T-cell (primary cell): ENCODE results near the gene RETREG2. TPM values are rescaled to one million over a fixed set of nuclear protein-coding genes. Genes with fewer than 3 reads are reported as not detected.

Source experiments
- ATAC-seq, 4 experiments: fragments of 200-7000 bp in 3 of 4; fragments of 150-1000 bp in 1 of 4; cut with Tn5 transposase; replicated peaks in 1 of 4; 1 replicate in 3 of 4; 2 replicates in 1 of 4; pipeline ENCODE4 v1.10.0; 2021; ENCODE audit warnings: moderate library complexity in 3 of 4, mild to moderate bottlenecking in 2 of 4, moderate number of reproducible peaks in 1 of 4
- CTCF ChIA-PET, 2 donors: fragments of 300-600 bp; sonication (Branson Sonifier 250); formaldehyde crosslinking; loops; one replicate each; lab custom pipeline; 2022; ENCODE audit warnings: antibody characterized with exemption in 2 of 2; lab: Charles Lee
- POLR2A ChIA-PET, 2 donors: fragments of 300-600 bp; sonication (Branson Sonifier 250); formaldehyde crosslinking; loops; one replicate each; lab custom pipeline; 2022; ENCODE audit warnings: antibody characterized with exemption in 2 of 2; lab: Charles Lee
- DNase-seq, 35 experiments: peaks; one replicate each; pipeline versions ENCODE4 v3.0.0 to v3.0.0-alpha.2; 2013 to 2023
- H3K27ac ChIP-seq: one replicate; pipeline ENCODE4 v1.5.1; 2013; ENCODE audit warnings: low read length
- H3K27me3 ChIP-seq, 2 experiments: replicated peaks in 1 of 2; 1 replicate in 1 of 2; 2 replicates in 1 of 2; pipeline versions ENCODE4 v1.6.1 to v1.7.0; 2013; ENCODE audit warnings: low read length in 1 of 2, mixed read lengths in 1 of 2; ENCODE audit not compliant: control insufficient read depth in 2 of 2, insufficient read depth in 2 of 2; ENCODE audit errors: extremely low read depth in 1 of 2
- H3K36me3 ChIP-seq, 2 donors: 1 replicate in 1 of 2; 2 replicates in 1 of 2; pipeline versions ENCODE4 v1.6.1 to v1.7.0; 2013; ENCODE audit warnings: low read length in 1 of 2; ENCODE audit not compliant: control insufficient read depth in 2 of 2, insufficient read depth in 1 of 2; ENCODE audit errors: extremely low read depth in 1 of 2
- H3K4me1 ChIP-seq, 2 experiments: 1 replicate in 1 of 2; 2 replicates in 1 of 2; pipeline versions ENCODE4 v1.6.1 to v1.7.0; 2013; ENCODE audit warnings: low read length in 2 of 2, mixed read lengths in 1 of 2; ENCODE audit not compliant: insufficient read depth in 2 of 2, control insufficient read depth in 1 of 2; ENCODE audit errors: extremely low read depth in 1 of 2
- H3K4me3 ChIP-seq, 2 donors: 1 replicate in 1 of 2; 2 replicates in 1 of 2; pipeline versions ENCODE4 v1.5.1 to v1.7.0; 2013; ENCODE audit warnings: mild to moderate bottlenecking in 2 of 2, low read length in 1 of 2, moderate library complexity in 1 of 2; ENCODE audit not compliant: control insufficient read depth in 1 of 2; ENCODE audit errors: extremely low read depth in 1 of 2
- H3K9me3 ChIP-seq: 2 replicates; pipeline ENCODE4 v1.7.0; 2013
- H3K27ac Mint-ChIP-seq, 2 donors: one replicate each; pipeline ENCODE4 v1.8.0; 2020 to 2021; ENCODE audit warnings: mild to moderate bottlenecking in 2 of 2, mixed read lengths in 2 of 2
- H3K27me3 Mint-ChIP-seq, 2 donors: one replicate each; pipeline ENCODE4 v1.8.0; 2021 to 2022; ENCODE audit warnings: mixed read lengths in 2 of 2
- H3K36me3 Mint-ChIP-seq: one replicate; pipeline ENCODE4 v1.8.0; 2021; ENCODE audit warnings: mixed read lengths
- H3K4me1 Mint-ChIP-seq, 3 donors: one replicate each; pipeline ENCODE4 v1.8.0; 2020 to 2022; ENCODE audit warnings: mixed read lengths in 3 of 3, mild to moderate bottlenecking in 1 of 3
- H3K4me3 Mint-ChIP-seq, 3 donors: one replicate each; pipeline ENCODE4 v1.8.0; 2020 to 2022; ENCODE audit warnings: mild to moderate bottlenecking in 3 of 3, mixed read lengths in 3 of 3, moderate library complexity in 3 of 3
- H3K9me3 Mint-ChIP-seq, 3 donors: one replicate each; pipeline ENCODE4 v1.8.0; 2020 to 2022; ENCODE audit warnings: mixed read lengths in 3 of 3
- WGBS: methylation state at CpG from one replicate; pipeline ENCODE4 v1.1.5; 2013; ENCODE audit warnings: missing lambda C conversion rate; ENCODE audit not compliant: insufficient coverage; 5-methylcytosine and 5-hydroxymethylcytosine counted together
- total RNA-seq, 35 experiments: library from RNA in 6 of 35; stranded (reverse) in 6 of 35; fragments of 120-200 nt in 1 of 35; gene quantifications; one replicate each; pipeline versions ENCODE4 v1.2.1 to v1.2.4 and lab custom pipeline; 2013 to 2026

Gene RETREG2
- total RNA-seq, 5 donors from 2014 or later (not counting 1 experiment from before 2014, with no cell fraction given), result 85.2 to 131 (median 109) TPM

DNA sequence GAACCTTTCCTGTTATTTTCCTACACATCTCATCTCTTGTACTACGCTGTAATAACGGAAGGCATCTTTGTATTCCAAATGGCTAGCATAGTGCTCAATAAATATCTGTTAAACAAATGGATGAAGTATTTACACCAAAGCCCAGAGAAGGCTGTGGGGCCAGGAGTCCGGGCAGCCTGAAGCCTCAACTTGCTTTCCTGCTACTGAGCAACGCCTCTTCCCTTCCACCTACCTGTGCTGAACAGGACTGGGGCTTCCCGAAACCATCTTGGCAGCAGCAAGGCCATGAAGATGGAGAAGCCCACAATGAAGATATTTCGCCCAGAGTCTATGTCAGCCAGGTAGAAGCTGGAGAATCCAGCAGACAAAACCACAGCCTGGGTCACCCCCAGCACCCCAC is 14.9 kb upstream of the RETREG2 start:
- DNase-seq (no peak), ATAC-seq (no peak)
- Mint-ChIP-seq H3K36me3 (peaks cover under 1% of the 10 kb centered on the region), H3K9me3 (no peaks in the 10 kb centered on the region), H3K27ac (no peak overlapping the region), H3K4me3 (no peak overlapping the region), H3K27me3 (no peaks in the 10 kb centered on the region), H3K4me1 (peaks cover 15 to 25% (median 20%) of the 10 kb centered on the region in 3 donors)
- Histone ChIP-seq H3K9me3 (no peaks in the 10 kb centered on the region), H3K27me3 (no peaks in the 10 kb centered on the region), H3K4me3 (no peak overlapping the region), H3K27ac (no peak overlapping the region), H3K4me1 (peaks cover 4 to 14% of the 10 kb centered on the region in 2 experiments), H3K36me3 (no peaks in the 10 kb centered on the region)
- 83% methylated on average over 3 of the region's 6 CpGs for WGBS
- POLR2A ChIA-PET, result interaction anchor here in 1 of 2 donors (0.6 kb wide), 1 partner anchor 40 kb away, joined by 5 read pairs; no protein-coding TSS in a partner anchor
- CTCF ChIA-PET, result interaction anchor here (0.5 to 1.7 kb wide), 6 partner anchors 9 to 944 kb away, joined by 3 to 4 read pairs (median 3); no protein-coding TSS in a partner anchor

DNA sequence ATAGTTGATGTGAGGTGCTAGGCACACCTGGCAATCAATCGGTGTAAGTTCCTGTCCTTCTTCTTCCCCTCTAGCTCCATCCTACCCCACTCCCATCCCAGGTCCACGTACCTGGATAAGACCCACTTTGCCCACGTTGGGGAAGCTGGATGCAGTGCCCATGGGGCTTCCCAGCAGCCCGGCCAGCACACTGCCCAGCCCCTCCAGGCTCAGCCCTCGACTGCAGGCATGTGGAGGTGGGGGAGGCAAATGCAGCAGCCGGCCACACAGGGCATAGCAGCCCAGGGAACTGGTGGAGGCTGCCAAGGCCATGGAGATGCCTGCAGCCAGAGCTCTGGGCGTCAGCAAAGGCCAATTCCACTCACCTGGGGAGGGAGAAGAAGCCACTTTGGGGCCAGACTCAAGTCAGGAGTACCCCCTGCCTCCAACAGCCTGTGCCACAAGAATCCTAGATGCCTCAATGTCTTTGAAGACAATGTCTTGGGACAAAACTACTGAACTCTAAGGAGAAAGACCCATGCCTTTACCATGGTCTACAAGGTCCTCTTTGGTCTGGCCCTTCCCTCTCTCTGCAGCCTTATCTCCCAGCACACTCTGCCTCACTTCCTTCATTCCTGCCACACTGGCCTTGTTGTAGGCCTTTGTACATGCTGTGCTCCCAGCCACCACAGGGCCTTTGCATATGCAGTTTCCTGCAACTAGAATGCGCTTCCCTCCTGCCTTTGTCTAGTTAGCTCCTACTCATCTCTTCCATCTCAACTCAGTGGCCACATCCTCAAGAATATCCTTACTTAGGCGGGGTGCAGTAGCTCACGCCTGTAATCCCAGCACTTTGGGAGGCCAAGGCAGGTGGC is 12.8 kb upstream of the RETREG2 start:
- Mint-ChIP-seq H3K36me3 (no peaks in the 10 kb centered on the region), H3K27ac (no peak overlapping the region), H3K9me3 (no peaks in the 10 kb centered on the region), H3K4me1 (peaks cover 8 to 12% (median 9%) of the 10 kb centered on the region in 3 donors), H3K27me3 (no peaks in the 10 kb centered on the region), H3K4me3 (no peak overlapping the region)
- WGBS, result 89% methylated on average over 5 of the region's 10 CpGs
- CTCF ChIA-PET, result interaction anchor here in 1 of 2 donors (1.2 kb wide), 1 partner anchor 10 kb away, joined by 4 read pairs; no protein-coding TSS in a partner anchor
- Histone ChIP-seq H3K36me3 (no peaks in the 10 kb centered on the region), H3K4me3 (no peak overlapping the region), H3K4me1 (peaks cover 0 to 8% of the 10 kb centered on the region in 2 experiments), H3K27ac (no peak overlapping the region), H3K9me3 (no peaks in the 10 kb centered on the region), H3K27me3 (no peaks in the 10 kb centered on the region)
- DNase-seq (no peak), ATAC-seq (no peak)
- POLR2A ChIA-PET, result no interaction called here

DNA sequence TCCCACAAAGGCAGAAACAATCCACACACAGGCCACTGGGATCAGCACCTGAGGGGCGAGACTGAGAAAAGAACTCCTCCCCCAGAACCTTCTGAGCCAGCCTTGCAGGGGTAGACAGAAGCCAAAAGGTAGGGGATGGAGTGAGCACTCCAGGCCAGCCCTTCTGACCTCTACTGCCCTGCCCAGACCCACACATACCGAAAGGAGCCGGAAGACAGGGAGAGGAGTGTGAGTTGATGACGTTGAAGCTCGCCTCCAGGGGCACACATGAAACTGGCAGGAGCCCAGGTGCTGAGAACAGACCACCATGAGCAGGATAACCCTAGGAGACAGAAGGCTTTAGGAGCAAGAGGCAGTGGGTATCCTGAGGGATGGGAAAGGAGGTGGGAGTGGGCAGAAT is 10.1 kb upstream of the RETREG2 start:
- ChIA-PET POLR2A (no interaction called here), CTCF (no interaction called here)
- Histone ChIP-seq H3K4me3 (no peak overlapping the region), H3K4me1 (peaks cover 0 to 7% of the 10 kb centered on the region in 2 experiments), H3K27ac (no peak overlapping the region), H3K9me3 (no peaks in the 10 kb centered on the region), H3K27me3 (no peaks in the 10 kb centered on the region), H3K36me3 (peaks cover 4 to 18% of the 10 kb centered on the region in 2 donors)
- no peaks in the 10 kb centered on the region for H3K27me3 Mint-ChIP-seq
- no peak for DNase-seq
- H3K27ac Mint-ChIP-seq, result no peak overlapping the region
- H3K36me3 Mint-ChIP-seq, result peaks cover 16% of the 10 kb centered on the region
- no peak overlapping the region for H3K4me3 Mint-ChIP-seq
- ATAC-seq, result no peak
- 100% methylated on average over 1 of the region's 5 CpGs for WGBS
- peaks cover 0 to 15% (median 5%) of the 10 kb centered on the region in 3 donors for H3K4me1 Mint-ChIP-seq
- no peaks in the 10 kb centered on the region for H3K9me3 Mint-ChIP-seq

DNA sequence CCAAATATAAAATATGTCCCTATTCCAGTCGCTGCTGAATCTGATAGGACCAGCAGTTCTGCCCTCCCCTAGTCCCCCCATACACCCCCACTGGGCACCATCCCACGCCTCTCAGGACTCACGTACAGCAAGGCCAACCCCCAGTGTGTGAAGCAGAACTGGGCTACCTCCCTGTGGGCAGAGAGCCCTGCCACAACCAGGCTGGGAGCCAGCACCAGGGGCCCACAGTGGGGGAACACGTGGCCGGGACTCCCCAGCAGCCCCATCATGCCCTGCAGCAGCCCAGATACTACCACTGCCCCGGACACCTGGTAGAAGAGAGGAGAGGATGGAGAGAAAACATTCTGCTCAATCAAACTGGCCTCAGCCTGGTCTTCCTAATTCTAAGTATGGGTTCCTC is 9.5 kb upstream of the RETREG2 start:
- H3K27ac ChIP-seq, result no peak overlapping the region
- H3K4me3 ChIP-seq, result no peak overlapping the region
- no peak for DNase-seq
- Mint-ChIP-seq H3K4me3 (no peak overlapping the region), H3K9me3 (no peaks in the 10 kb centered on the region), H3K4me1 (peaks cover 0 to 19% (median 9%) of the 10 kb centered on the region in 3 donors), H3K27me3 (no peaks in the 10 kb centered on the region), H3K36me3 (peaks cover 20% of the 10 kb centered on the region), H3K27ac (no peak overlapping the region)
- 94% methylated on average over 2 of the region's 6 CpGs for WGBS
- ATAC-seq, result no peak
- ChIA-PET POLR2A (no interaction called here), CTCF (no interaction called here)
- peaks cover 4 to 23% of the 10 kb centered on the region in 2 donors for H3K36me3 ChIP-seq
- peaks cover 0 to 10% of the 10 kb centered on the region in 2 experiments for H3K4me1 ChIP-seq
- no peaks in the 10 kb centered on the region for H3K27me3 ChIP-seq
- H3K9me3 ChIP-seq, result no peaks in the 10 kb centered on the region

DNA sequence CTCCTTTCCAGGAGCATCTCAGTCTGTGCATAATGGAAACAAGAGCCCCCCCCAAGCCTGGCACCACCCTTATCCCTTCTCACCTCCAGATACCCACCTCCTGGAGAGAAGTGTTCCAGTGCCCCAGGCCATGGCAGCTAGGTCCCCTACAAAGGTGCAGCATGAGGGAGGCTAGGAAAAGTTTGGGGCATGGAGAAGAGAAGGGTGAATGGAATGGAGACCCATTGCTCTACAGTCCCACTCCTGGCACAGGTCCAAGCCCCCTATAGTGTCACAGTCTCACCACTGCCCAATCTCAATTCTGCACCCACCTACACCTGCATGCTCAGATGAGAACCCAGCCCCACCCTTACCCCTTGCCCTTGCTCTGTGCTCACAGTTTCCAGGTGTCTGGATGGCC is 9.1 kb upstream of the RETREG2 start:
- Mint-ChIP-seq H3K27ac (no peak overlapping the region), H3K36me3 (peaks cover 21% of the 10 kb centered on the region), H3K9me3 (no peaks in the 10 kb centered on the region), H3K4me3 (no peak overlapping the region), H3K27me3 (no peaks in the 10 kb centered on the region), H3K4me1 (peaks cover 3 to 22% (median 13%) of the 10 kb centered on the region in 3 donors)
- no peak overlapping the region for H3K27ac ChIP-seq
- H3K36me3 ChIP-seq, result peaks cover 4 to 27% of the 10 kb centered on the region in 2 donors
- H3K4me3 ChIP-seq, result no peak overlapping the region
- H3K27me3 ChIP-seq, result no peaks in the 10 kb centered on the region
- DNase-seq (no peak), ATAC-seq (no peak)
- ChIA-PET POLR2A (no interaction called here), CTCF (interaction anchor here in 1 of 2 donors (1.3 kb wide), 1 partner anchor 43 kb away, joined by 4 read pairs; no protein-coding TSS in a partner anchor)
- H3K4me1 ChIP-seq, result peaks cover 0 to 14% of the 10 kb centered on the region in 2 experiments
- no peaks in the 10 kb centered on the region for H3K9me3 ChIP-seq

DNA sequence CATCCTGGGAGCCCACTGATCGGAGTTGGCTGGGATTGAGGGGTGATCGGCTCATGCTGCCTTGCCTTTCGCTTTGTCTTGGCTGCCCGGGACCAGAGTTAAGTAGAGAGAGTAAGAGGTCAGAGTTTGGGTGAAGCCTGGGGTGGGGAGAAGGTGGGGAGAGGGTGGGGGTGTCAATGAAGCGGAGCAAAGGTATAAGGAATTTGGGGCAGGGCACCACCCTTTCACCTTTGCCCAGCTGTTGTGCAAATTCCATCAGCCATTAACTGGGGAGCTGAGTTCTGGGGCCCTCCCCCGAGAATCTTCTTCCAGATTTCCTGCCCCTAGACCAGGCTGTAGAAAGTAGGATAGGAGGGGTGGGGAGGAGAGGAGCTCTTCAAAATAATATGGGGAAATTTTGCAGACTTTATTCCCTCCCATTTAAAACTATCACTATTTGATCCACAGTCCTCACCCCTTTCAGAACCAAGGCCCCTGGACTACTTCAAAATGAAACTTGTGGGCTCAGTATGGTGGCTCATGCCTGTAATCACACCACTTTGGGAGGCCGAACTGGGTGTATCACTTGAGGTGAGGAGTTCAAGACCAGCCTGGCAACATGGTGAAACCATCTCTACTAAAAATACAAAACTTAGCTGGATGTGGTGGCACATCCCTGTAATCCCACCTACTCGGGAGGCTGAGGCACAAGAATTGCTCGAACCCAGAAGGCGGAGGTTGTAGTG is 8.0 kb upstream of the RETREG2 start, which contains the start of gene SLC23A3:
SLC23A3 (minus strand) TSS at position 100 of the 725 bp plus-strand sequence; CDS start at position 55, 45 bp downstream.
- Mint-ChIP-seq H3K27me3 (no peaks in the 10 kb centered on the region), H3K4me1 (peaks cover 14 to 34% (median 24%) of the 10 kb centered on the region in 3 donors), H3K36me3 (peaks cover 30% of the 10 kb centered on the region), H3K27ac (no peak within 1 kb of the TSS), H3K4me3 (no peak within 1 kb of the TSS), H3K9me3 (no peaks in the 10 kb centered on the region)
- Histone ChIP-seq H3K36me3 (peaks cover 4 to 39% of the 10 kb centered on the region in 2 donors), H3K27ac (no peak within 1 kb of the TSS), H3K9me3 (no peaks in the 10 kb centered on the region), H3K4me3 (no peak within 1 kb of the TSS), H3K4me1 (peaks cover 5 to 26% of the 10 kb centered on the region in 2 experiments), H3K27me3 (no peaks in the 10 kb centered on the region)
- POLR2A ChIA-PET, result no interaction called here
- WGBS, result 94% methylated on average over 3 of the region's 10 CpGs
- CTCF ChIA-PET, result interaction anchor here (0.6 to 2.6 kb wide), 9 partner anchors 10 to 125 kb away, joined by 3 to 32 read pairs (median 4); partner anchors contain the start of genes NHEJ1 (in 1 of the 2) and ZFAND2B (in 1 of the 2)
- no peak for ATAC-seq
- no peak for DNase-seq
